ENCODE measurements around the gene STX16. TPM values are rescaled to one million over a fixed set of nuclear protein-coding genes. Genes with fewer than 3 reads are reported as not detected.

The STX16 gene
- polyA plus RNA-seq, 1 experiment = 39.7 TPM

DNA sequence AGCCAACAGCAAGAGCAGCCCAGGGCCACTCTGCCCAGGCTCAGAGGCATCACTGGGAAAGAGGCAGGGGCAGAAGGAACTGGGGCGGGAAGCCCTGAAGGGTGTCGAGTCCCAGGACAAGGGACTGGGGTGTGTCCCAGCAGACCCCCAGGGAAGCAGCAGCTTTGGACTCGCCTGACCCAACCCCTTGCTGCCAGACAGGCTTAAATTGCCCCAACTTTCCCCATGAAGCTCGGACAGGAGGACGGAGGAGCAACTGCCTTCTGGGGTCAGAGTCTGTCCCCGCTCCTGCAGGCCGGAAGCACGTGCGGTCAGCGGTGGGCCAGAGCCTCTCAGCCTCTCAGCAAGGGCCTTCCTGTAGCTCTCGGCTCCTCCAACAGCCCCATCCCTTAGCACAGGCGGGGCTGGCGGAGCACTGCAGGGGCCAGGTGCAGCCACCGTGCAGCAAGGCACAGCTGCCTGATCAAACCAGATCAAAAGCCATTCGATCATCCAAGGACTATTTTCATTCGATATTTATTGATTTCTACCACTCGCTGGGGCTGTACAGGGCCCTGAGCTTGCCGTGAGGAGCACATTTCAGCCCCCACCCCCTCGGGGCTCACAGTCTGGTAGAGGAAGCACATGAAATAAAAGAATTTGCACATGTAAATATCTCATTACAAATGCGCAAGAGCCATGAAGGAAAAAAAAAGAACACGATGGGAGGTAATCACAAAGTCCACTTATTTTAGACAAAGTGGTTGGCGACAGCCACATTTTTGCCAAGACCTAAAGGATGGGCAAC lies 31.8 kb upstream of the STX16 start:
- no peak for DNase-seq (ENCODE audit: low read depth)
- TF ChIP-seq, protein P1, sequence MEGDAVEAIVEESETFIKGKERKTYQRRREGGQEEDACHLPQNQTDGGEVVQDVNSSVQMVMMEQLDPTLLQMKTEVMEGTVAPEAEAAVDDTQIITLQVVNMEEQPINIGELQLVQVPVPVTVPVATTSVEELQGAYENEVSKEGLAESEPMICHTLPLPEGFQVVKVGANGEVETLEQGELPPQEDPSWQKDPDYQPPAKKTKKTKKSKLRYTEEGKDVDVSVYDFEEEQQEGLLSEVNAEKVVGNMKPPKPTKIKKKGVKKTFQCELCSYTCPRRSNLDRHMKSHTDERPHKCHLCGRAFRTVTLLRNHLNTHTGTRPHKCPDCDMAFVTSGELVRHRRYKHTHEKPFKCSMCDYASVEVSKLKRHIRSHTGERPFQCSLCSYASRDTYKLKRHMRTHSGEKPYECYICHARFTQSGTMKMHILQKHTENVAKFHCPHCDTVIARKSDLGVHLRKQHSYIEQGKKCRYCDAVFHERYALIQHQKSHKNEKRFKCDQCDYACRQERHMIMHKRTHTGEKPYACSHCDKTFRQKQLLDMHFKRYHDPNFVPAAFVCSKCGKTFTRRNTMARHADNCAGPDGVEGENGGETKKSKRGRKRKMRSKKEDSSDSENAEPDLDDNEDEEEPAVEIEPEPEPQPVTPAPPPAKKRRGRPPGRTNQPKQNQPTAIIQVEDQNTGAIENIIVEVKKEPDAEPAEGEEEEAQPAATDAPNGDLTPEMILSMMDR (IDR thresholded peaks at IDR 0.05; ENCODE audit: insufficient read depth, low read depth, low read length) = no peak
- H3K36me3 ChIP-seq (ENCODE audit: control insufficient read depth, insufficient read depth, low read length) = no peaks in the 10 kb centered on the region
- H3K4me3 ChIP-seq (ENCODE audit: low read depth, low read length) = no peak overlapping the region
- POLR2A ChIA-PET = no interaction called here
- H3K27me3 ChIP-seq (ENCODE audit: control insufficient read depth, insufficient read depth, low read length) = no peaks in the 10 kb centered on the region
- CTCF ChIA-PET = interaction anchor here (1.0 kb wide), 1 partner anchor 21 kb away, joined by 3 read pairs; no protein-coding TSS in a partner anchor

GRCh38 chr20:58619864-58620431 lies 31.1 kb upstream of the STX16 start:
- Histone ChIP-seq H3K36me3 (ENCODE audit: control insufficient read depth, insufficient read depth, low read length) (no peaks in the 10 kb centered on the region), H3K4me3 (ENCODE audit: low read depth, low read length) (no peak overlapping the region), H3K27me3 (ENCODE audit: control insufficient read depth, insufficient read depth, low read length) (no peaks in the 10 kb centered on the region)
- TF ChIP-seq, protein P1 (IDR thresholded peaks at IDR 0.05; ENCODE audit: insufficient read depth, low read depth, low read length) = no peak
- ChIA-PET POLR2A (no interaction called here), CTCF (interaction anchor here (0.6 kb wide), 1 partner anchor 41 kb away, joined by 5 read pairs; no protein-coding TSS in a partner anchor)
- DNase-seq (ENCODE audit: low read depth) = no peak

GRCh38 chr20:58621906-58622548 lies 29.1 kb upstream of the STX16 start:
- DNase-seq (ENCODE audit: low read depth) = no peak
- ChIA-PET POLR2A (no interaction called here), CTCF (interaction anchor here (0.6 to 1.9 kb wide), 6 partner anchors 8 to 106 kb away, joined by 3 to 5 read pairs (median 3); no protein-coding TSS in a partner anchor)
- H3K4me3 ChIP-seq (ENCODE audit: low read depth, low read length) = no peak overlapping the region
- TF ChIP-seq, protein P1 (IDR thresholded peaks at IDR 0.05; ENCODE audit: insufficient read depth, low read depth, low read length) = no peak; the same call in 1 of the 2 replicates
- H3K27me3 ChIP-seq (ENCODE audit: control insufficient read depth, insufficient read depth, low read length) = no peaks in the 10 kb centered on the region
- H3K36me3 ChIP-seq (ENCODE audit: control insufficient read depth, insufficient read depth, low read length) = no peaks in the 10 kb centered on the region

- no peak for DNase-seq (ENCODE audit: low read depth)
- TF ChIP-seq, protein P1 (IDR thresholded peaks at IDR 0.05; ENCODE audit: insufficient read depth, low read depth, low read length) = no peak
- no peaks in the 10 kb centered on the region for H3K36me3 ChIP-seq (ENCODE audit: control insufficient read depth, insufficient read depth, low read length)
- no peak overlapping the region for H3K4me3 ChIP-seq (ENCODE audit: low read depth, low read length)
- CTCF ChIA-PET = interaction anchor here (1.2 to 1.9 kb wide), 4 partner anchors 9 to 26 kb away, joined by 3 to 7 read pairs (median 5); no protein-coding TSS in a partner anchor
- no peaks in the 10 kb centered on the region for H3K27me3 ChIP-seq (ENCODE audit: control insufficient read depth, insufficient read depth, low read length)
- POLR2A ChIA-PET = no interaction called here
Observed at GRCh38 chr20:58622671-58623578, 28.2 kb upstream of the STX16 start.

Measured in BJ (cell line).